Sciatic nerve (tissue), 2 donors: Measurements from ENCODE around the gene TAS2R41. TPM values are rescaled to one million over a fixed set of nuclear protein-coding genes. Genes with fewer than 3 reads are reported as not detected.

Experiments
- ATAC-seq: fragments of 200-7000 bp; cut with Tn5 transposase; one replicate; pipeline ENCODE4 v1.9.1; 2020; ENCODE audit warnings: mild to moderate bottlenecking, moderate library complexity
- DNase-seq: peaks from one replicate; pipeline ENCODE4 v3.0.0-alpha.2; 2020; ENCODE audit warnings: low spot score
- intact Hi-C: fragments of 100-400 bp; cut with DNase I; formaldehyde crosslinking; loops from one replicate; pipeline ENCODE4 v1.14.2; 2022
- total RNA-seq: library from RNA; stranded (reverse); fragmentation: NEBNext Ultra II Directional; extraction: Animal tissue kit (Norgen Biotek cat#: 25700); gene quantifications from one replicate; pipeline ENCODE4 v1.2.1, GENCODE V29; 2021
- donor health status: DM: no; HTN: no; CAD: no.
- donor health status: DM: no; HTN: no; CAD: no.

The TAS2R41 gene, protein sequence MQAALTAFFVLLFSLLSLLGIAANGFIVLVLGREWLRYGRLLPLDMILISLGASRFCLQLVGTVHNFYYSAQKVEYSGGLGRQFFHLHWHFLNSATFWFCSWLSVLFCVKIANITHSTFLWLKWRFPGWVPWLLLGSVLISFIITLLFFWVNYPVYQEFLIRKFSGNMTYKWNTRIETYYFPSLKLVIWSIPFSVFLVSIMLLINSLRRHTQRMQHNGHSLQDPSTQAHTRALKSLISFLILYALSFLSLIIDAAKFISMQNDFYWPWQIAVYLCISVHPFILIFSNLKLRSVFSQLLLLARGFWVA
- not detected for total RNA-seq

GRCh38 chr7:143477501-143478150, at the start of gene TAS2R41:
TAS2R41 (plus strand) TSS chr7:143477873; CDS start chr7:143477873, 0 bp downstream.
- ATAC-seq (peak; percentile 71), DNase-seq (no peak)
- intact Hi-C loops, result no loop called here

- DNase-seq (no peak), ATAC-seq (no peak)
- intact Hi-C loops, result no loop called here
These were observed 47.6 kb upstream of the TAS2R41 start for GRCh38 chr7:143429770-143430698.

DNA sequence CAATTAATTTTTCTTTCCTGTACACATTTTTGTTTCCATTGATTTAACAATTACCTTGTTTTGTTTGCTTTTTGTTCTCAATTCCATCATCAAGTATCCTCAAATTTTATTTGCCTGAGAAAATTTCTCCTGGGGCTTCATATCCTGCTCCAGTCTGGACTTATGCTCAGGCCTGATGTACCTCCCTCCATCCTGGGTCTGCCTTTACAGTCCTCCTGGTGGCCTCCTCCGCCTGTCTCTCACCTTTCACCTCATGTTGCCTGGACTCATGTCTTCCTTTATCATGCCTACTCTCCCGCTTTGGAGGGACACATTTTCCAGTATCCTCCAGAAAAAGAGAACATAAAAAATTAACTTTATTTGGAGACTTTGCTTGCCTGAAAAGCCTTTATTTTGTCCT, 46.6 kb upstream of the TAS2R41 start:
- DNase-seq (no peak), ATAC-seq (no peak)
- intact Hi-C loops, result no loop called here

DNA sequence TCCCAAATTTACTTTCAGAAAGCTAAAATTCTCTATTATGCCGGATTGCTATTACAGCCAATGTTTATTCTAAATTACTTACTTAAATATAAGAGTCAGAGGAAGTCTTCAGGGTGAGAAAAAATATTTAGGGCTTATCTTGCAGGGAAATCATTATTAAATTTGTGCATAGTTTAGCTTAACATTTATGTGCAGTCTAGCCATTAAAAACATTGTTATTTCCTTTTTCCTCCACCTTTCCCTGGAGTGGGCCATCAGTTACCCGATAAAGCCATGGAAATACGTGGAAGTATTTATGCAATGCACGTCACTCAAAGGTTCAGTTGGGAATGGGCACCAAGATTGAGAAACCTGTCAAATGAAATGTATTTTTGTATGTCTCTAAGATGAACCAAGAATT, 43.9 kb upstream of the TAS2R41 start:
- DNase-seq (no peak), ATAC-seq (no peak)
- intact Hi-C loops, result no loop called here

GRCh38 chr7:143434660-143435059, 43.0 kb upstream of the TAS2R41 start:
- ATAC-seq (no peak), DNase-seq (no peak)
- intact Hi-C loops, result no loop called here

- no peak for ATAC-seq
- intact Hi-C loops, result no loop called here
- DNase-seq, result no peak
These were observed 42.4 kb upstream of the TAS2R41 start for GRCh38 chr7:143435266-143435665.

DNA sequence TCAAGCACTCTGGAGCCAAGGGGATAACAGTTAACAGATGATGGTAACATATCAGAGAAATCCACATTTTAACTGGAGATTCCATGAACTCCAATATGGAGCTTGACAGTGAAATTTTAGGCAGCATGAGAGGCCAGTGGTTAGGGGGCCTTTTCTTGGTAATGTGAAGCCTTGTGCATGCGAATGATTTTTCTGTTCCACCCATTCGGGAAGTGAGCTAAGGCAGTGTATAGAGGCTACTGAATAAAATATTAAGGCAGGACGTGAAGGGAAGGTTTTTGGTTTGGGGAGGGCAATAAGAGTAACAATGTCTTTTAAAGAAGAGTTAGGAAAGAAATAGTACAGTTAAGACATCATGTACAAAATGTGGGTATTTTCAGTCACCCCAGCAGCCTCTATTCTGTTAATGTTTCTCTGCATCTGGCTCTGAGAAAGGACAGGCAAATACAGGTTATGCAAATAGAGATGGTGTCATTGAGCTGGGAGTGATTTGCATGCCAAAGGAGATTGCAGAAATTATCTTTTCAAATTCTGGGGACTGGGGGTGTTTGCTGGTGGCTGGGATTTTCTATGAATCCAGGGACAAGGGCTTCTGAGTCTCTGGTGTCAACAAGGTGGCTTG, 41.2 kb upstream of the TAS2R41 start:
- intact Hi-C loops, result no loop called here
- DNase-seq (no peak), ATAC-seq (no peak)

DNA sequence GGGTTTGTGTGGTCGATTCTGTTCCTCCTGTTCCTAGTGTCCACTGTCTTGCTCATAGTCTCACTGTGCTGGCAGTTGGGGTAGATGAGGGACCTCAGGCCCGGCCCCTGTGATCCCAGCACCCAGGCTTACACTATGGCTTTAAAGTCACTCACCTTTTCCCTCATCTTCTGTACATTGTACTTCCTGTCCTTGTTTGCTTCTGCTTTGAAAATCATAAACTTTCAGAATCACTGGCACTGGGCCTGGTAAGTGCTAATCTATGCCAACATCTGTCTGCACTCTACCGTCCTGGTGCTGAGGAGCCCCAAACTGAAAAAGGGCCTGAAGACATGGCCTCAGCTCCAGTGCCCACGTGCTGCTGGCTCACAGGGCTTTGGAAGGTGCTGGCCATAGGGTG, 40.1 kb upstream of the TAS2R41 start:
- DNase-seq (no peak), ATAC-seq (no peak)
- intact Hi-C loops, result no loop called here

DNA sequence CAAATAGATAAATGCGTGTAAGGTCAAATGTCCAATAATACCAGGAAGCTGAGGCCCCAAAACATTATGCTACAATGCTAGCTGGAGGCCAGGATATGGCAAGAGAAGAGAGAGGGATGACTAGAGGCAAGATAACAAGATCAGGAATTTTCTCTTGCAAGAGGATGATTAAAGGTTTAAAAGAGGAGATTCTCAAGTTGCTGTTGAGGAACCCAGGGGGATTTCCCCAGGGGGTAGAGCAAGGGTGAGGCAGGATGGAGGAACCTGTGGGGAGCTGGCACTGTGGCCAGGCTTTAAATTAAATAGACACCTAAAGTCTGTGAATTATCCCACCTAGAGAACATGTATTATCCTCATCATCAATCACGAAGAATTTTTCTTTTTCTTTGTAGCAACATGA, 37.8 kb upstream of the TAS2R41 start:
- no peak for DNase-seq
- intact Hi-C loops, result no loop called here
- ATAC-seq, result no peak

- intact Hi-C loops, result no loop called here
- DNase-seq (no peak), ATAC-seq (no peak)
These were observed 34.5 kb upstream of the TAS2R41 start, which contains the start of gene TAS2R60 for GRCh38 chr7:143443153-143443552. TAS2R60 (plus strand) TSS chr7:143443453; CDS start chr7:143443453, 0 bp downstream.

GRCh38 chr7:143444063-143444782, 33.5 kb upstream of the TAS2R41 start:
- DNase-seq (no peak), ATAC-seq (no peak)
- intact Hi-C loops, result no loop called here

- ATAC-seq (no peak), DNase-seq (no peak)
- intact Hi-C loops, result no loop called here
These were observed 32.9 kb upstream of the TAS2R41 start for GRCh38 chr7:143444785-143445184.

DNA sequence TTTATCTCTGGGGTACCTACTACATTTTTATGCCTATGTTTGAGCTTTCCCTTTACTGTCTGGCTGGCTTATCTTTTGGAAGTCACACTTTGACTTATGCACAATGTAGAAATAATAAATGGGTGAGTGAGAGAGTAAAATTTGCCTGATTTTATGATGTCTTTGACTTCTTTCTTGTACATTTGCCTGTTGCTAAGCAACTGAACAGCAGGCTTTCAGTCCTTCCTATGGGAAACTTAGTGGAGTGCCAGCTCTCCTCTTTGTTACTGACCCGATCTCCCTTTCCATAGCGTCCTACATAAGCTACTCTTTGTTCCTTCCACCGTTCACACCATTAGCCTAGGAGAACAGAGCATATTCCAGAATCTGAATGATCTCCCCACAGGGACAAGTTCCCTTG, 30.2 kb upstream of the TAS2R41 start:
- no peak for DNase-seq
- no peak for ATAC-seq
- intact Hi-C loops, result no loop called here

DNA sequence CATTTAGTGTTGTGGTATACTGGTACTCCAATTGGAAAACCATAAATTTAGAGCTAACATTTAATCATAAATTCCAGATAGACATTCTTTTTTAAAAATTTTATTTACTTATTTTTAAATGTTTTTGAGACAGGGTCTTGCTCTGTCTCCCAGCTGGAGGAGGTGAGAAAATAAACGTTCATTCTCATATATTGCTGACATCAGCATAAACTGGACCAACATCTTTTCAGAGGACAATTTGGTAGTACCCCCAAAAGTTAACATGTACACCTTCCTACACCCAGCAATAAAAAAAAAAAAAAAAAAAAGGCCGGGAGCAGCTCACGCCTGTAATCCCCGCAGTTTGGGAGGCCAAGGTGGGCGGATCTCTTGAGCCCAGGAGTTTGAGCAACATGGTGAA, 29.2 kb upstream of the TAS2R41 start:
- ATAC-seq (no peak), DNase-seq (no peak)
- intact Hi-C loops, result no loop called here

- intact Hi-C loops, result no loop called here
- ATAC-seq (no peak), DNase-seq (no peak)
These were observed 27.9 kb upstream of the TAS2R41 start for GRCh38 chr7:143449793-143450192.

GRCh38 chr7:143451122-143451521, 26.6 kb upstream of the TAS2R41 start:
- DNase-seq, result no peak
- intact Hi-C loops, result no loop called here
- ATAC-seq, result no peak

DNA sequence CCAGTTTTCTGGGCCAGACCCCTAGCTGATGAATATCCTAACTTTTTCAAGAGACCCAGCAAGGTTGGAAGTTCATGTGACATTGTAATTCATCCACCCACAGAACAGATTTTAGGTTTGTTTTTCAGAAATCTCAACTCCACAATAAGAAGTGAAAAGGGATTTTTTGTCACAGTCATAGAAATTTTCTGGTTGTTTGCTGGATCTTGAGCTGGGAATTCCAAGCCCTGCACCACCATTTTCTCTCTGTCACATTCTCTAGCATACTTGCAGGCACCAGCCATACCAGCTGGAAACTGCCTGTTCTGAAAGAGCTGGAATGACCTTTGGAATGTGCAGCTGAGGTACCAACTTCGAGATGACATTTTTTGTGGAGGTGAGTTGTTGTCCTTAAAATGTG, 25.9 kb upstream of the TAS2R41 start:
- DNase-seq, result no peak
- intact Hi-C loops, result no loop called here
- no peak for ATAC-seq

DNA sequence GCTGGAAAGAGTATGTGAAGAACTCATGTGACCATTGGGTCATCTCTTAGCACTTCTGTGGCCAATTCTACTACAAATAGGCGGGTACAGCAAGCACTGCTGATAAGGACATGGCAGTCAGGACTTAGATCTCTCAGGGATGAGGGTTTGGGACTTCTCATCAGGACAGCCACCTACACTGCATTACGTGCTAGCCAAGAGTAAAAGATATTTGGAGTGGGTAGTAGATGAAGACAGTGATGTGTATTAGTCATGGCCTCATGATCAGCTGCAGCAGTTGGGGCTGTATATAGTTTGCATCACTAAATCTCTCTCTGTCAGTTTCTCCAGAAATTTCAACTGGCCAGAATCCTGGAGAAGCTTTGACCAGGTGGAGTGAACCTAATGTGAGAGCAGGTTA, 25.2 kb upstream of the TAS2R41 start:
- DNase-seq, result no peak
- intact Hi-C loops, result no loop called here
- ATAC-seq, result no peak
